HepG2 (cell line): ENCODE results near the gene VAPA. TPM values are rescaled to one million over a fixed set of nuclear protein-coding genes. Genes with fewer than 3 reads are reported as not detected.

Experiments used
- ATAC-seq: fragments of 200-7000 bp; cut with Tn5 transposase; 3 replicates; pipeline ENCODE4 v1.9.1; 2020; ENCODE audit warnings: mild to moderate bottlenecking, moderate library complexity
- BruUV-seq: library from RNA; stranded (reverse); fragments of 400-500 nt; replicated peaks from 2 replicates; lab custom pipeline; 2021; lab: Mats Ljungman, UMichigan
- CTCF ChIA-PET: fragments of 300-600 bp; formaldehyde crosslinking; extraction: SDS; loops from one replicate; lab custom pipeline; 2021; ENCODE audit warnings: low total read pairs, inconsistent platforms, low intra/inter-chr PET ratio; lab: Yijun Ruan, JAX
- POLR2A ChIA-PET: fragments of 350-600 bp; sonication (Branson Sonifier 250); formaldehyde crosslinking; loops from one replicate; lab custom pipeline; 2020; ENCODE audit warnings: antibody characterized with exemption, inconsistent platforms; lab: Yijun Ruan, JAX
- DNase-seq: peaks from one replicate; pipeline ENCODE4 v3.0.0-alpha.2; 2015; ENCODE audit warnings: low spot score
- FAIRE-seq: peaks from 3 replicates; lab custom pipeline; 2011; peaks lifted over from hg19 to GRCh38; lab: Jason Lieb, UNC
- H2AFZ ChIP-seq: one replicate; pipeline ENCODE4 v1.6.1; 2011; ENCODE audit warnings: low read length, inconsistent platforms
- H3K27ac ChIP-seq: fragments of 300-600 bp; 3 replicates; pipeline ENCODE4 v1.8.0; 2011; ENCODE audit warnings: mixed run types, mild to moderate bottlenecking, mixed read lengths, low read length, inconsistent platforms; ENCODE audit not compliant: insufficient read depth; ENCODE audit errors: extremely low read length
- H3K27me3 ChIP-seq, 2 experiments: fragments of 200-600 bp in 1 of 2; 2 replicates in 1 of 2; 3 replicates in 1 of 2; pipeline versions ENCODE4 v1.6.0 to v1.8.0; 2011; ENCODE audit warnings: low read length in 2 of 2, mild to moderate bottlenecking in 2 of 2, moderate library complexity in 2 of 2, inconsistent platforms in 1 of 2; ENCODE audit not compliant: insufficient read depth in 2 of 2, control insufficient read depth in 1 of 2
- H3K36me3 ChIP-seq, 2 experiments: fragments of 200-600 bp in 1 of 2; replicated peaks in 1 of 2; 2 replicates in 1 of 2; 3 replicates in 1 of 2; pipeline versions ENCODE4 v1.5.1 to v1.8.0; 2011; ENCODE audit warnings: low read length in 2 of 2, inconsistent platforms in 1 of 2; ENCODE audit not compliant: insufficient read depth in 2 of 2, control insufficient read depth in 1 of 2
- H3K4me1 ChIP-seq: 2 replicates; pipeline ENCODE4 v1.5.1; 2012; ENCODE audit warnings: low read length, inconsistent platforms; ENCODE audit not compliant: insufficient read depth
- H3K4me2 ChIP-seq: 2 replicates; pipeline ENCODE4 v1.6.0; 2011; ENCODE audit warnings: low read depth, low read length, inconsistent platforms
- H3K4me3 ChIP-seq, 3 experiments: fragments of 200-600 bp in 1 of 3; sonication (generic), shearing (Covaris generic) in 1 of 3; replicated peaks in 1 of 3; 2 replicates each; pipeline ENCODE4 v1.5.1; 2011 to 2016; ENCODE audit warnings: low read length in 3 of 3, inconsistent platforms in 2 of 3, low read depth in 2 of 3, mild to moderate bottlenecking in 2 of 3, control low read depth in 1 of 3, mixed read lengths in 1 of 3; ENCODE audit not compliant: insufficient read depth in 1 of 3
- H3K79me2 ChIP-seq: one replicate; pipeline ENCODE4 v1.6.1; 2011; ENCODE audit warnings: low read length, inconsistent platforms; ENCODE audit not compliant: insufficient read depth
- H3K9ac ChIP-seq: 2 replicates; pipeline ENCODE4 v1.6.0; 2011; ENCODE audit warnings: mild to moderate bottlenecking, low read depth, low read length, inconsistent platforms; ENCODE audit not compliant: insufficient read depth
- H3K9me3 ChIP-seq: 2 replicates; pipeline ENCODE4 v1.5.1; 2012; ENCODE audit warnings: mild to moderate bottlenecking, low read length
- H4K20me1 ChIP-seq: 2 replicates; pipeline ENCODE4 v1.6.0; 2011; ENCODE audit warnings: inconsistent platforms, mild to moderate bottlenecking, low read length, moderate library complexity; ENCODE audit not compliant: insufficient read depth
- ARNT ChIP-seq: fragments of 450-650 bp; IDR thresholded peaks from 2 replicates; pipeline ENCODE4 v1.6.1; 2017
- CBX1 ChIP-seq: IDR thresholded peaks from one replicate; pipeline ENCODE4 v1.6.1; 2016; ENCODE audit warnings: antibody characterized with exemption, low read depth
- CTCF ChIP-seq: sonication (generic); formaldehyde crosslinking; IDR thresholded peaks from 2 replicates; pipeline ENCODE4 v1.5.0; 2020; ENCODE audit warnings: mild to moderate bottlenecking, missing genetic modification reagents, moderate library complexity
- ESRRA ChIP-seq: sonication (generic); formaldehyde crosslinking; IDR thresholded peaks from 2 replicates; pipeline ENCODE4 v1.5.1; 2020; ENCODE audit warnings: mild to moderate bottlenecking, low read depth, missing genetic modification reagents
- MAFG ChIP-seq: sonication (generic); formaldehyde crosslinking; IDR thresholded peaks from 2 replicates; pipeline ENCODE4 v1.5.1; 2020; ENCODE audit warnings: mild to moderate bottlenecking, missing genetic modification reagents
- SOX5 ChIP-seq: IDR thresholded peaks from 2 replicates; pipeline ENCODE4 v1.6.1; 2016; ENCODE audit warnings: borderline replicate concordance
- STAG1 ChIP-seq: sonication (generic); formaldehyde crosslinking; IDR thresholded peaks from 2 replicates; pipeline ENCODE4 v1.4.0; 2020; ENCODE audit warnings: missing genetic modification reagents
- TCF7 ChIP-seq: sonication (generic); IDR thresholded peaks from 2 replicates; pipeline ENCODE4 v1.6.1; 2016; ENCODE audit warnings: antibody characterized with exemption, low read depth
- ZC3H4 ChIP-seq: sonication (generic); formaldehyde crosslinking; IDR thresholded peaks from 2 replicates; pipeline ENCODE4 v1.4.0; 2020; ENCODE audit warnings: missing genetic modification reagents, borderline replicate concordance
- ZNF768 ChIP-seq: sonication (generic); formaldehyde crosslinking; IDR thresholded peaks from 2 replicates; pipeline ENCODE4 v1.4.0; 2020; ENCODE audit warnings: missing genetic modification reagents
- ZNF816 ChIP-seq: sonication (generic); formaldehyde crosslinking; IDR thresholded peaks from 2 replicates; pipeline ENCODE4 v1.8.0; 2022; ENCODE audit warnings: missing genetic modification reagents, mild to moderate bottlenecking, borderline replicate concordance
- ZSCAN25 ChIP-seq: sonication (generic); formaldehyde crosslinking; IDR thresholded peaks from 2 replicates; pipeline ENCODE4 v1.8.0; 2022; ENCODE audit warnings: mild to moderate bottlenecking, missing genetic modification reagents
- WGBS: methylation state at CpG from one replicate; pipeline ENCODE4 v1.1.6; 2017; ENCODE audit warnings: low lambda C conversion rate; 5-methylcytosine and 5-hydroxymethylcytosine counted together
- in situ Hi-C: cut with HindIII; loops from 2 replicates; pipeline ENCODE4 v1.10.0; 2017; ENCODE audit warnings: low pct_unique_long_range_greater_than_20kb; ENCODE audit not compliant: extremely low pct_ligation_motif_present
- intact Hi-C: fragments of 100-400 bp; cut with micrococcal nuclease; formaldehyde crosslinking; loops from one replicate; pipeline ENCODE4 v1.10.0; 2022; ENCODE audit not compliant: unreplicated experiment
- polyA plus RNA-seq, 8 experiments: library from polyadenylated mRNA; depleted of rRNA in 3 of 8; stranded (reverse) in 7 of 8; unstranded in 1 of 8; fragments of >200 nt; fragmentation: Illumina TruSeq in 4 of 8; extraction: Trizol in 4 of 8; gene quantifications; 2 replicates each; pipeline versions ENCODE4 v1.2.1 to v1.2.3, GENCODE V29; 2011 to 2016; ENCODE audit warnings: low read depth in 4 of 8, missing spikeins in 1 of 8, mixed read lengths in 1 of 8; ENCODE audit not compliant: insufficient read depth in 1 of 8
- total RNA-seq, 5 experiments: library from RNA; depleted of rRNA; stranded (reverse); fragments of >200 nt; fragmentation: Illumina TruSeq; extraction: Trizol; gene quantifications; 2 replicates each; pipeline ENCODE4 v1.2.3, GENCODE V29; 2016; ENCODE audit warnings: low read depth in 1 of 5

VAPA gene
- total and polyA plus RNA-seq, 2 of the 13 experiments (the other 11 are each of a cell fraction or from before 2014, with no cell fraction given), result 167 to 294 TPM

GRCh38 chr18:10006311-10006893 lies 92.6 kb downstream of the VAPA start:
- in situ Hi-C loops, result no loop called here
- no peak for TF ChIP-seq ZNF768 (CRISPR knock-in tag)
- peak; percentile 29 for TF ChIP-seq STAG1 (CRISPR knock-in tag)
- no peak for TF ChIP-seq ZNF816 (CRISPR knock-in tag)
- no peak for TF ChIP-seq ESRRA (CRISPR knock-in tag)
- no peak for TF ChIP-seq ZC3H4
- TF ChIP-seq CTCF, result 0 out of 2 replicates have a peak, but pooled peaks have one; percentile 17
- no peak for TF ChIP-seq ARNT
- no peak for TF ChIP-seq CBX1
- no peak for TF ChIP-seq ZSCAN25 (CRISPR knock-in tag)
- TF ChIP-seq MAFG (CRISPR knock-in tag), result no peak
- no peak for TF ChIP-seq TCF7
- TF ChIP-seq SOX5 (CRISPR knock-in tag), result no peak
- no TSS peak for BruUV-seq
- CTCF ChIA-PET, result no interaction called here
- Histone ChIP-seq H3K27ac (no peak overlapping the region), H3K4me1 (no peaks in the 10 kb centered on the region), H3K79me2 (no peaks in the 10 kb centered on the region), H3K9me3 (no peaks in the 10 kb centered on the region), H2AFZ (no peak overlapping the region), H3K27me3 (peaks cover 0 to 7% of the 10 kb centered on the region in 2 experiments; a peak in 1 of 5 replicates), H3K9ac (no peak overlapping the region), H4K20me1 (no peaks in the 10 kb centered on the region), H3K4me3 (no peak overlapping the region), H3K36me3 (no peaks in the 10 kb centered on the region), H3K4me2 (no peak overlapping the region)
- intact Hi-C loops, result loop anchor here (10.0 kb wide), 1 partner anchor 1112 kb away; no protein-coding TSS in a partner anchor
- DNase-seq (no peak), ATAC-seq (no peak), FAIRE-seq (no peak)
- WGBS, result 26% methylated on average over 4 of the region's 4 CpGs
- POLR2A ChIA-PET, result no interaction called here
